MCF 10A (cell line): ENCODE measurements around the gene SIRT4. TPM values are rescaled to one million over a fixed set of nuclear protein-coding genes. Genes with fewer than 3 reads are reported as not detected.

Experiments
- BruUV-seq: library from RNA; stranded (reverse); fragments of 400-500 nt; replicated peaks from 2 replicates; lab custom pipeline; 2021; lab: Mats Ljungman, UMichigan
- CTCF ChIA-PET: fragments of 300-600 bp; sonication (Branson Sonifier 250); formaldehyde crosslinking; extraction: SDS; loops from one replicate; lab custom pipeline; 2021; ENCODE audit warnings: antibody characterized with exemption, inconsistent platforms; lab: Yijun Ruan, JAX
- POLR2A ChIA-PET: fragments of 300-600, 350-650 bp; sonication (Branson Sonifier 250); formaldehyde crosslinking; extraction: SDS; loops from one replicate; lab custom pipeline; 2020; ENCODE audit warnings: antibody characterized with exemption, inconsistent platforms; lab: Yijun Ruan, JAX
- DNase-seq: peaks from one replicate; pipeline ENCODE4 v3.0.0-alpha.2; 2018; ENCODE audit not compliant: unreplicated experiment
- H3K27ac Mint-ChIP-seq: one replicate; pipeline ENCODE4 v1.8.0; 2022; ENCODE audit warnings: mild to moderate bottlenecking, low read depth, mixed read lengths; ENCODE audit not compliant: unreplicated experiment
- H3K27me3 Mint-ChIP-seq: one replicate; pipeline ENCODE4 v1.8.0; 2022; ENCODE audit warnings: mixed read lengths; ENCODE audit not compliant: insufficient read depth, unreplicated experiment
- H3K36me3 Mint-ChIP-seq: one replicate; pipeline ENCODE4 v1.8.0; 2022; ENCODE audit warnings: mild to moderate bottlenecking, moderate library complexity, mixed read lengths; ENCODE audit not compliant: insufficient read depth, unreplicated experiment
- H3K4me1 Mint-ChIP-seq: one replicate; pipeline ENCODE4 v1.8.0; 2022; ENCODE audit warnings: mixed read lengths; ENCODE audit not compliant: insufficient read depth, unreplicated experiment
- H3K4me3 Mint-ChIP-seq: one replicate; pipeline ENCODE4 v1.8.0; 2022; ENCODE audit warnings: mild to moderate bottlenecking, moderate library complexity, mixed read lengths; ENCODE audit not compliant: unreplicated experiment
- H3K9me3 Mint-ChIP-seq: one replicate; pipeline ENCODE4 v1.8.0; 2022; ENCODE audit warnings: mixed read lengths; ENCODE audit not compliant: unreplicated experiment
- CTCF ChIP-seq: fragments of 200-600 bp; IDR thresholded peaks from one replicate; pipeline ENCODE4 v1.8.0; 2022; ENCODE audit warnings: antibody characterized with exemption, mild to moderate bottlenecking; ENCODE audit not compliant: unreplicated experiment
- intact Hi-C: fragments of 100-400 bp; cut with micrococcal nuclease; formaldehyde crosslinking; loops from 2 replicates; pipeline ENCODE4 v1.14.1; 2022
- total RNA-seq: library from RNA; stranded (reverse); gene quantifications from 2 replicates; pipeline ENCODE4 v1.2.3, GENCODE V29; 2022

SIRT4 gene
- total RNA-seq, 1 experiment from 2014 or later, result 0.61 TPM

- TF ChIP-seq CTCF, result no peak
- no peak for DNase-seq
- intact Hi-C loops, result loop anchor here (2.0 to 10.0 kb wide), 4 partner anchors 110 to 647 kb away; partner anchors contain the start of genes COX6A1 and SRSF9
- Mint-ChIP-seq H3K27ac (no peak overlapping the region), H3K4me1 (peaks cover 11% of the 10 kb centered on the region), H3K27me3 (no peaks in the 10 kb centered on the region), H3K9me3 (no peaks in the 10 kb centered on the region), H3K36me3 (no peaks in the 10 kb centered on the region), H3K4me3 (no peak overlapping the region)
- BruUV-seq, result no TSS peak
- POLR2A ChIA-PET, result interaction anchor here (0.6 to 1.1 kb wide), 3 partner anchors 20 to 23 kb away, joined by 3 read pairs; partner anchors contain the start of gene SIRT4
- CTCF ChIA-PET, result interaction anchor here (0.6 to 4.0 kb wide), 14 partner anchors 8 to 1232 kb away, joined by 3 to 18 read pairs (median 4); no protein-coding TSS in a partner anchor
Observed at GRCh38 chr12:120324841-120325417, 22.8 kb downstream of the SIRT4 start.

- ChIA-PET POLR2A (no interaction called here), CTCF (interaction anchor here (0.6 to 4.0 kb wide), 11 partner anchors 20 to 644 kb away, joined by 3 to 18 read pairs (median 4); no protein-coding TSS in a partner anchor)
- DNase-seq, result no peak
- Mint-ChIP-seq H3K4me3 (no peak within 1 kb of the TSS), H3K4me1 (peaks cover 11% of the 10 kb centered on the region), H3K9me3 (no peaks in the 10 kb centered on the region), H3K27me3 (no peaks in the 10 kb centered on the region), H3K27ac (no peak within 1 kb of the TSS), H3K36me3 (no peaks in the 10 kb centered on the region)
- BruUV-seq, result no TSS peak
- no peak for TF ChIP-seq CTCF
- intact Hi-C loops, result loop anchor here (5.0 to 10.0 kb wide), 2 partner anchors 107 to 645 kb away; partner anchors contain the start of gene COX6A1
Observed at GRCh38 chr12:120327593-120327992, 25.5 kb downstream of the SIRT4 start, which contains the start of gene PLA2G1B. Gene PLA2G1B (minus strand): TSS chr12:120327779. CDS start chr12:120327753, 26 bp downstream.

- peaks cover 11% of the 10 kb centered on the region for H3K4me1 Mint-ChIP-seq
Observed at GRCh38 chr12:120328228-120328627, 26.1 kb downstream of the SIRT4 start.

More at GRCh38 chr12:120328228-120328627, 26.1 kb downstream of the SIRT4 start:
- H3K27me3 Mint-ChIP-seq, result no peaks in the 10 kb centered on the region
- H3K9me3 Mint-ChIP-seq, result no peaks in the 10 kb centered on the region
- H3K4me3 Mint-ChIP-seq, result no peak overlapping the region
- ChIA-PET CTCF (interaction anchor here (4.0 kb wide), 1 partner anchor 102 kb away, joined by 18 read pairs; no protein-coding TSS in a partner anchor), POLR2A (no interaction called here)
- no TSS peak for BruUV-seq
- no peak overlapping the region for H3K27ac Mint-ChIP-seq
- intact Hi-C loops, result loop anchor here (5.0 to 10.0 kb wide), 2 partner anchors 107 to 644 kb away; partner anchors contain the start of gene COX6A1
- no peak for TF ChIP-seq CTCF
- no peaks in the 10 kb centered on the region for H3K36me3 Mint-ChIP-seq
- no peak for DNase-seq
